GM19324 (cell line): ENCODE results near the gene ZNF474.

Experiments
- ATAC-seq: cut with Tn5 transposase; IDR thresholded peaks from one replicate; pipeline ENCODE4 v1.9.1; 2021; ENCODE audit warnings: mild to moderate bottlenecking, moderate library complexity; ENCODE audit not compliant: unreplicated experiment, low FRiP score

ZNF474 gene

DNA sequence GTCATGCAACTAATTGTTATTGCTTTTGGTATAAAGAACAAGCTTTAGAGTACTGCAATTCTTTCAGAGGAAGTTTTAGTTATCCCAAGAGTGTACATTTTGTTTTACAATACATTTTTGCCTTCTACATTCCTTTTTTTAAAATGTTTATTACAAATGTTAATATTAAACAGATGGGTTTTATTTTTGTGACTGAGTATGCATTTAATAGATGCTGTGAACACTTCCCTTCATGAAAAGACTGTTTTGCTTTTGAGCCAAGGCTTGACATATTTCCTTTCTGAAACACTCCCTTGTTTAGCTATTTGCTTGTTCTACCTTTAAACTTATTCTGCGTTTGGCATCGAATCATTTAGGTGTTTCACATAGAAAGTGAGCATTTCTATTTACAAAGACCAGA is 14.8 kb upstream of the ZNF474 start:
- no peak for ATAC-seq

DNA sequence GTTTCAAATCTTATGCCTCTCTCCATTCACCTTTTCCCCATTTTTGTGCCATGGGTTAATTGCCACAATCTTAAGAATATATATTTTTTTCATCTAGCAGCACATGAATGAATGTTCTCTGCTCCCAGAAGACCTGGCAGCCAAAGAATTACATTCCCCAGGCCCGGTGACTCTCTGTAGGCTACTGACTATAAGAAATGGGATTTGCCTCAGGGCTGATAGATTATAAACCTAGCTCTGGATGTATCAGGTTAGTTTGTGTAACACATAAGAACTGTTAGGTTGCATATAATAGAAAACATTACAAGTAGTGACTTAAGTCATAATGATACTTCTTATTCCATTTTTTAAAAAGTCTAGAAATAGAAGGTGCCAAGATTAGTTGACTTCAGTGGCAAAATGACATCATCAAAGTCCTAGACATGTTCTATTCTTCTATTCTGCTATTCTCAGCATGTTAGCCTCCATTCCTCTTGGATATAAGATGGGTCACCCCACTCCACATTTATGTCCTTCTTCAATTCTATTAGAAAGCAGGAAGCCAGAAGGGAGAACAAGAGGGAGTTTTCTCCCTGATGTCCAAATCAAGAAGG is 10.9 kb upstream of the ZNF474 start:
- ATAC-seq: no peak

DNA sequence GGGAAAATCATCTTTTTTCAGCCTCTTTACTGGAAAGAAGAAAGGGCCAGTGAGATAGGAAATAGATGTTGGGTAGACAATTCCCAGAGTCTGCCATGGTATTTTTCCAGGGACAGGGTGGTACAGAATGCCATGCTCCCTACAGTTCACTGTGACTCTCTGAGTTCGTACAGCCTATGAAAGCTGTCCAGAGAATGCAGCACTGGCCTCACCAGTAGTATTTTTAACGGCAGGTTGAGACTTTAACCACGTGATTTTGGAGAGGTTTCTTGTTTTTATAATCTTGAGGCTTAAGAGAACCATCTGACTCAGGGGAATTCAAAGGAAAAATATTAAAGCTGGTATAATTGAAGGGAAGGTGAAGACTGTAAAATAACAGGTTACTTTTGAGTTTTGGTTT is 10.1 kb upstream of the ZNF474 start:
- ATAC-seq: no peak

DNA sequence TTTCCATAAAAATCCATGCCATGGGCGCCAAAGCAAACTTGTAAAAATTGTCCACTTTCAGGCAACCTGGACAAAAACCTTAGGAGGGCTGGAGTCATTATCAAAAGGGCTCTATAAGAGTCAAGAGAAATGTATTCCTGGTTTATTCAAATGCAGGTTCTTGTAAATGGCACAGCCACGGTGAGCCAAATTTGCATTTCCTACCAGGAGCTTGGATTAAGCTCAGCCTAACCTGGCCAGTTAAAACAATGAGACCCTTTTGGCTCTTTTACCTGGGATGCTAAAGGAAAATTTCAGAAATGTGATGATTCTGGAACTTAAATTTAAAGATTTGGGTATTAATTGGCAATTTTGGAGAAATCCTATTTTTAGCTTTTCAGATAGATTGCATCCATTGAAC is 8.9 kb upstream of the ZNF474 start:
- no peak for ATAC-seq

DNA sequence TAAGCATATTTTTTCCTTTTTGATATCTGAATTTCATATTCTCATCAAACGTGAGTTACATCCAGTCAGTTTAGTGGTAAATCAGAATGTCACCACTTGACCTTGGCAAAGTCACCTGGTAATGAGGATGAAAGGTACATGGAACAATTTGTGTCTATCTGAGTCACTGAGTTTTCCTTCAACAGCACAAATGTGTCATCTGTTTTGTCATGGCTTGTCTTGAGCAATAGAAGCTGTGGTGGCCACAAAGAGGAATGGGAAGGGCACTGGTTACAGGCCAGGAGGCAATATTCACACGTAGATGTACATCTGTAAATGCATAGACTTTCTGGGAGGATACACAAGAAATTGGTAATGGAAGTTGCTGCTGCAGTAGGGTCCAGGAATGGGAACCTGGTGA is 8.4 kb upstream of the ZNF474 start:
- no peak for ATAC-seq

DNA sequence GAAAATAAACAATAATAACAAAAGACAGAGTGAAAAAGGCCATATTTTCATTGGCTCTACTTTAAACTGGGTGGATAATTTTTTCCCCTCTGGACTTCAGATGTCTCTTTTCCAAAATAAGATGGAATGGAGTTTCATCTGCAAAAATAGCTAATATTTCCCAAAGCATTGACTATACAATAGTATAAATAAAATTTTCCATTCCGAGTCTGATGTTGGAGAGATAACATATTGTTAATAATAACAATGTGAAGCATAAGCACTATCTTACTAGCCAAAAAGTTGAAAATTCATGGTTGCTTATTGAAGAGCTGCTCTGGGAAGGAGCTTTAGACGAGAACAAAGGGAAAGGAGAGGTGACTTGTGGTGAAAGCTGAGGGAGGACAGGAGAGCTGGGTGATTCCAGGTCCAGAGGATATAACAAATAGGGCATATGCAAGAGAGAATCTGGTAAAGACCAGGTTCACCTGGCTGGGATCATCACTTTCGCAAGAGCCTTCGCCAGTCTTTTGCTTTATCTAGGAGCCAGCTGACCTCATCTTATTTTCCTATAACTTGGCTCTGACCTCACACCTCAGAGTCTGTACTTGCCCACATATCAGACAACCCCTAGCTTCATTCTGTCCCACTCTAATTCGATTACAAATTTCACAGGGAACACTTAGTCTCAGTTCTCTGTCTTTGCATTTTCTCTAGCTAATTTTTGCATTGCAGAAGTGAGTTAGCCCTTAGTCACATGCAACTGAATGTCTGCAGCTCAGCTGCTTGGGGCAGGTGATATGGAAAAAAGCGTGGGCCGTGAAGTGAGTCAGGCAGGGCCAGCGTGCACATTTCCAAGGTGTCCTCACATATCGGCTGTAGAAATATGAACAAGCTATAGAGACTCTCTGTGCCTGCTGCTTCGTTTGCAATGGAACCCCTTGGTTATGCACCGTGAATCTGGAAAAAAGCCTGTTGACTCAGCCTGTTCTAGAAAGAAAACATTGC is 7.6 kb upstream of the ZNF474 start:
- ATAC-seq: no peak

DNA sequence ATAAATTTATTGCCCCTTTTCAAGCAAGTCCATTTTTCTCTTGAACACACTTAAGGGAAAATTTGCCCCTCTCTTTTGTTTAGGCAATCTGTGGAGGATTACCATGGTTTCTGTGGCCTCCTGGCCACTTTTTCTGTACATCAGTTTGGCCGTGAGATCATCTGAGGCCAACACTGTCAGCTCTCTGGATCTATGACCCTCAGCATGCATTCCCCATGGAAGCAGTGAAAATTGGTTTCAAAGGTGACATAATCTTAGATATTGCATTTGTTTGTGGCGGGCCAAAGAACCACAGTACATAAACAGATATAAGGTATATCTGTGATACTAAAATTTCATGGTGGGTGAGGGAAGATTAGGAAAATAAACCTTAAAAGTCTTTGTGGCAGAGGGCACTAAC is 4.6 kb upstream of the ZNF474 start:
- no peak for ATAC-seq

DNA sequence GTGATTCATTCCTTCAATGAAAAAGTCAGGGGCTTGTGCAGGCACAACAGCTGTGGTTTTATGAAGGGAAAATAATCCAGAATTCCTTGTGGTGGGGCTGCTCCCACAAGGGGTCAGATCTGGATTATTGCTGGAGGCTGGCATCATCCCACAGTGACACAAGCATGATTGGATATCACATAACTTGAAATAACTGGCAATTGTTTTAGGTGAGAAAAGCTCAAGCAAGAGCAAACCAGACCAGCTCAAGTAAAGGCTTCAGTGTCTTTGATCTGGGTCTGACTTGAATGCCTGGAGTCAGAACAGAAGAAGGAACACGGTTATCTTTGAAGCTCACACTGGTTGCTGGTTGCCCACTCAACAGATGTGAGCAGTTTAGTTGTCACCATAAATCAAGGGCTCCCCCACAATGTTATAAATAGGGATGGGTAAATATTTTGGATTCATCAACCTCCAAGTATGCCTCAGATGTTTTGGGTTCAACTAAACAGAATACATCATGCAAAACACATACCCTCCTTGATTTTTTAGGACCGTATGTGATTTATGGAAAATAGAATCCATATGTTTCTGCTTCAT is 3.1 kb upstream of the ZNF474 start:
- ATAC-seq: no peak

DNA sequence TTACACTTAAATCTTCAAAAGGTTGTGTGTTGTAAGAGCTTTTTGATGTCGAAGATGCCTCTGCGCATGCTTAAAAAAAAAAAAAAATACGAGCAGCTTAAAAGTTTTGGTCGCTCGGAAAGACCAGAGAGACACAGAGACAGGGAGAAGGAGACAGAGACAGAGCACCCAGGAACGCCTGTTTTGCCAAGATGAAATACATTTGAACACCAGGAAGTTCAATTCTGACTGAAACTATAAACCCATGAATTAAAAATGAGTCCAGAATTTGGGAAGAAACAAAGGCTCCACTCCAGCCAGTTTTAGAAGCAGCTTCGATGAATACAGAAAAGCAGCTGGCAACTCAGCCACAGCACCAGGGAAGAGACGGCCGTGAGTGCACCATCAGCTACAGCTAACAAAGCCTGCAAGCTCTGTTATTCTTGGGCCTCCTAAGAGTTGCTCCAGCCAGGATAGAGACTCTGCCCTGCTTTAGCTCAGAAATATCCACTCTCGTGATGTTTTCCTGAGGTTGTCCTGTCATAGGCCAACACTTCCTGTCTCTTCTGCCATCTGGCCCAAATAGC is 2.5 kb upstream of the ZNF474 start:
- no peak for ATAC-seq

DNA sequence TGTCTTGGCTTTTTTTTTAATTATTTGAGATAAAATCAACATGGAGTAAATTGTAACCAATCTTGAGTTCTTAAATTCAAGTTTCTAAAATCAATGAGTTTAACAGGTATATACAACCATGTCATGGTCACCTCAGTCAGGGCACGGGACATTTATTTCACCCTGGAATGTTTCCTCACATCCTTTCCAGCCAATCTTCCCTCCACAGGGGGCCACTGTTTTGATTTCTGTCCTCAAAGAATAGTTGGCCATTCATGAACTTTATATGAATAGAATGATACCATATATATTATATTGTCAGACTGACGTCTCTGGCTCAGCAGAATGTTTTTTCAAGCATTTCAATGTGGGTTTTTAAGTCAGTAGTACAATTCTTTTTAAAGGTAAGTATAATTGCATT is 806 bp downstream of the ZNF474 start:
- ATAC-seq: no peak

DNA sequence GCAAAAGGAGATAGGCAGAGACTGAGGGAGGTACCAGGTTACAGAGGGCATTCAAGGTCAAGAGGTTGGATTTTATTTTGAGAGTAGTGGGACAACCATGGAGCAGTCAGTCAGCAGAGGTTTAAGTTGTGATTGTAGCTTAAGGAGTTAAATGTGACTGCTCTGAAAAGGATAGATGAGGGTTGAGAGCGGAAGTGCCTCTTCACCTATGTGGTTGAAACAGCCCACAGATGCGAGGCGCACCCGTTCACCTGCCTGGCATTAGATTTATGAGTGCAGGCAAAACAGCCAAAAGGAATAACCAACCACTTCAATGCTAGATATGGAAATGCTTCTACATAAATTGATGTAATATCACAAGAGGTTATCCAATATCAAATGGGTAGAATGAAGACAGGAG is 8.4 kb downstream of the ZNF474 start:
- no peak for ATAC-seq

DNA sequence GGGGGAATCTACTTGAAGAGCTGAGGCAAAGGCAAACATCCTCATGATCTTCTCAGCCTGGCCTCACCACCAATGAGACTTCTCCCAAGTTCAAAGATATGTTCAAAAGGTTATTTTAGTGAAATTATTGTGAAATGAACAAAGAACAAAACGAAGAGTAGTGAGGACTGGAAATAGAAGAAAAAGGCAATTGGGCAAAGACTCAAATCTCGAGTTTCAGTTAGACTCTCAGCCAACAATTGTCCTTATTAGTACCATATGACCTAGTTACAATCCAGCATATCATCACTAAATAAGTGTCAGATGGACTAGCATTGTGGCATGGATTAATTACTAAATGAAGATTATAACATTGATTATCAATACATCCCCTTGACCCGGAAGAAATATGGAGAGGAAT is 9.0 kb downstream of the ZNF474 start:
- no peak for ATAC-seq

DNA sequence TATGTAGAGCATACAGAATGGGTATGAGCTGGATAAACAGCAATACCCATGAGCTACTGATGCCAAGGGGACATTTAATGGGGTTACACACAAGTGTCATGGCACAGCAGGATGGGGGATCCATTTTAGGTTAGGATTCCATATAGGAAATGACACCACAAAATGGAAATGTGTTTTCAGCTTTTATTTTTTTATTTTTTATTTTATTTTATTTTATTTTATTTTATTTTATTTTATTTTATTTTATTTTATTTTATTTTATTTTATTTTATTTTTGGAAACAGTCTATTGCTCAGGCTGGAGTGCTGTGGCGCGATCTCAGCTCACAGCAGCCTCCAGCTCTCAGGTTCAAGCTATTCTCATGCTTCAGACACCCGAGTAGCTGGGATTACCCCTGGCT is 11.6 kb downstream of the ZNF474 start:
- no peak for ATAC-seq

DNA sequence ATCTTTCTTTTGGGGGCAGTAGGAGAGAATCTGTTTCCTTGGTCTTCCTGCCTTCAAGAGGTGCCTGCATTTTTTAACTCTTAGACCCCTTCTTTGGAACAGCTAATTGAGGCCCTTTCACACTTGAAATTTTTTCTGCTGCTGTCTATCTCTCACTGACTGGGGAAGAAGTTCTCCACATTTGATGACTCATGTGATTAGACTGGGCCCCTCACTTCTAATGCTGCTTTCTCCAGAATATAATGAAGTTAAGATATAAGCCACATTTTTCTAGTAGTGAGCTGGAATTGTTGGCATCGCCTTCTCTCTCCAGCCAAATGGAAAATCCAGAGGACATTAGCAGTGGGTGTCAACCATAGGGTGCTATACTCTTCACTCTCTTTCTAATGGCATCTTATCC is 12.4 kb downstream of the ZNF474 start:
- no peak for ATAC-seq

DNA sequence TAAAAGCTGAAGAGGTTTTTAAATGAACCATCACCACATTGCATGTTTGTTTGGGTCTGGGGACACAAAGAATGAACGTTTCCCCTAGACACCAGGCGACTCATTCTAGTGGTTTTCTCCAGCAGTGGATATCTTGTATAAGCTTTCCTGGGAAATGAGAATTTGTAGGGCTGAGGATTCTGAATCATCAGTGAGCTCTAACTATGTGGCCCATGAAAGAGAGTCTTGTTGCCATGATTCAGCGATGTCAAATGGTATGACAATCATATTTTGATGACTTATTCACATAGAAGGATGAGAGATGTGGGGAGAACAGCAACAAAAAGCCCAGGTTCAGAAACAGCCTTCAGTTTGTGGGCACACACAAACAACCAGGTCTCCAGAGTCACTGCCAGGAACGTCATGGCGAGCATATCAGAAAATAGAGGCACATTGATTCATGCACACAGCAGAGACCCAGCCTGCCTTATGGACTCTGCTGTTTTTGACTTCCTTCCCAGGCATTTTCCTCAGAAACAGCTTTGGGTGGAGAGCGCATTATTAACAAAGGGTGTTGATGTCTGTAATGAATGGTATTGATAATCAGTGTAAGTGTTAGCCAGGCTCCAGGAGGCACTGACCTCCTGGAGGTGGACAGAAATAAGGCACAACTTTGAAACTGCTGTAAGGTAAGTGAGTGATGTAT is 13.3 kb downstream of the ZNF474 start:
- ATAC-seq: no peak

DNA sequence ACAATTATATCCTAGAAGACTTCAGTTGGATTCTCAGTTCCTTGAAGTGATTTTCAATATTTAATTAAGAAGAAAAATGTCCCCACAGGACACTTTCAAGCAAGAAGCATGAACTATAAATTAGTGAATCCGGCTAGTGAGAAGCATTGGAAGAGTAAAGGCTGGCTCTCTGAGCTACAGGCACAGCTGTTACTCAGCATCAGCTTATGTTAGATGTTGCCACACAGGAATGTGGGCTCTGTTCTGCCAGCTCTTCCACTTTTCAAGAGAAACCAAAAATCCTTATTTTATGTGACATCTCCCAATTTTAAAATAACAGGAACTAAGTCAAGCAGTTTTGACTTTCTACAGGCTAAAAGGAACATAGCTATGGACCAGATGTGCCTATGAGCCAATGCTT is 14.9 kb downstream of the ZNF474 start:
- ATAC-seq: no peak

DNA sequence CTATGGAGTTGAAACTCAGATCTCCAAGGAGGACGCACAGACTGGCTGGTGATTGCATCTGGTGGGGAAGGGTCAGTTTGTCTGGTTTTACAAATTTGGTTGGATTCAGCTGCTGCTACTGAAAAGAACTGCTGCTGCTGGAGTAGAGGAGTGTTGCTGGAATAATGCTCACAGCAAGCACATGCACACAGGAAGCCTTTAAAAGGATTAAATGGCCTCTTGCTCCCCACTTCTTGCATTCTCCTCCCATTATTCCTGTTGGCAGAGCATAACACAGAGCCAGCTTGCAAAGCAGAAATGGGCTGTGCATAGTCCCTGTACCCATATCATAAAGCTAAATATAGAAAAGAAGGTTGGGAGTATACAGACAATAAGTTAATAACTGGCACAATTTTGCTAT is 16.6 kb downstream of the ZNF474 start:
- ATAC-seq: no peak

DNA sequence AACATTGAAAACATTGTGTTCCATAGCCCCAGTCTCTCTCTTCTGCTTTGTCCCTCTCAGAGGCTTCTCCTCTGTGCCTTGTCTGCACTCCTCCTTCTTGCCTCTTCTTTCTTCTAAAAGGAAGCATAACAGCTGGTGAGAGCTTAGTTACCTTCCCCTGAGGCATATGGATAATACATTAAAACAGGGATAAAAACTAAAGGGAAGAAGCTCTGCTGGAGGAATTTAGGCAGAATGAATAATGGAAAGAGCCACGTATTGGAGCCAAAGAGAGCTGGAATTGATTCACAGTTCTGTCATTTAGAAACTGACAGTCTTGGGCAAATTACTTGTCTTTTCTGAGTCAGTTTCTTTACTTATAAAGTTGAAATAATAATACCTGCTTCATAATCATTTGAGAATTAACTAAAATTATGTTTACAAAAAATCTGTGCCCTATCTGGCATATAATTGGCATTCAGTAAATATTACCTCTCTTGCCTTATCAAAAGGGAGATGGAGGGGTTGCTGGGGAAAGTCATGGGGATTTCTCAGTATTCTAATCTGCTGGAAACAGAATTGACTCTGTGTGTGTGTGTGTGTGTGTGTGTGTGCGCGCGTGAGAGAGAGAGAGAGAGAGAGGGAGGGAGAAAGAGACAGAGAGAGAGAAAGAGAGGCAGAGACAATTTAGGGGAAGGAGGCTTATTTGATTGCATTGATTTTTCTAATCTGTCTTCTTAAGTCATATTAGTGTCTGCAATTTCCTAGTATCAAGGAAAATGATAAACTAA is 20.2 kb downstream of the ZNF474 start:
- no peak for ATAC-seq

DNA sequence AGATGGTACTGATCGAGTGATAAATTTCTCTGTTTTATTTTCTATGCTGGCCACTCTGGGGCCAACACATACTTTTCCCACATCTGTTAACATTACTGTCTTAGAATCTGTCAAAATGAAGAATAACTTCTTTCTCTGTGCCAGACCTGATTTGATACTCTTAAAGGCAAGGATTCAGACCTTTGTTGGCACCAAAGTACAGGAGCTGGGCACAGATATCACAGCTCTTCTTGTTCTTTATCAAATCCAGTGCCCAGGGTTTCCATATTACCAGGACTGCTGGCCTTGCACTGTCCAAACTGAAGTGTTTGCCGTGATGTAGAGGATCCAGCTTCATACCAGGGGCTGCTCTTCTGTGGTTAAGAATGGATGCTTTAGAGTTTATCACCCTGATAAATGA is 20.9 kb downstream of the ZNF474 start:
- ATAC-seq: no peak

DNA sequence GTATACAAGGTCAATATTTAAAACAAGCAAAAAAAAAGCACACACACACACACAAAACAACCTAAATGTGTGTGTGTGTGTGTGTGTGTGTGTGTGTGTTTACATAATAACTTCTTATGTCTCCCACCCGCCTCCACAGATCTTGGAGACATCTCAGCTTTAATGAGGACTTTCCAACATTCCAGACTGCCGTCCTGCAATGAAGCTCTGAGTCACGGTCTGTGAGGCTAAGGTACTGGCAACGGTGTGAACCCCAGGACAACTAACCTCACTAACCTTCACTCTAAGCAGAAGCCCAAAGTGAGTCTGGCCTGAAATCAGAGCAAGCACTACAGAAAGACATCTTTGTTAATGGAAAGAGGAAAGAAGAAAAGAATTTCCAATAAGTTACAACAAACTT is 22.3 kb downstream of the ZNF474 start:
- no peak for ATAC-seq
